B cell (primary cell): ENCODE results near the gene GNAI3. TPM values are rescaled to one million over a fixed set of nuclear protein-coding genes. Genes with fewer than 3 reads are reported as not detected.
A peak's percentile ranks its signal among the peaks of the same experiment; 100 is the strongest.

Experiments used
- ATAC-seq: fragments of 200-7000 bp; cut with Tn5 transposase; one replicate; pipeline ENCODE4 v1.10.0; 2021; ENCODE audit warnings: low read depth, mild to moderate bottlenecking, moderate number of reproducible peaks, moderate library complexity
- CTCF ChIA-PET: fragments of 350-600 bp; sonication (Branson Sonifier 250); formaldehyde crosslinking; loops from one replicate; lab custom pipeline; 2021; ENCODE audit warnings: antibody characterized with exemption, inconsistent platforms; lab: Charles Lee
- POLR2A ChIA-PET: fragments of 350-600 bp; sonication (Branson Sonifier 250); formaldehyde crosslinking; loops from one replicate; lab custom pipeline; 2021; ENCODE audit warnings: antibody characterized with exemption; lab: Charles Lee
- DNase-seq: peaks from one replicate; pipeline ENCODE4 v3.0.0; 2013
- H2AFZ ChIP-seq: 2 replicates; pipeline ENCODE4 v1.6.1; 2012; ENCODE audit warnings: mild to moderate bottlenecking, low read depth, low read length; ENCODE audit not compliant: insufficient read depth, poor library complexity, severe bottlenecking
- H3K27ac ChIP-seq, 2 donors: 1 replicate in 1 of 2; 2 replicates in 1 of 2; pipeline ENCODE4 v1.5.1; 2012 to 2013; ENCODE audit warnings: low read length in 2 of 2, mild to moderate bottlenecking in 2 of 2, moderate library complexity in 1 of 2
- H3K27me3 ChIP-seq, 4 experiments: fragments of 200-600 bp in 1 of 4; sonication (generic) in 1 of 4; replicated peaks in 1 of 4; 1 replicate in 2 of 4; 2 replicates in 2 of 4; pipeline versions ENCODE4 v1.6.1 to v1.7.0; 2013 to 2016; ENCODE audit warnings: low read length in 3 of 4, mild to moderate bottlenecking in 2 of 4, mixed read lengths in 1 of 4, moderate library complexity in 1 of 4; ENCODE audit not compliant: insufficient read depth in 4 of 4, control insufficient read depth in 3 of 4; ENCODE audit errors: control extremely low read depth in 1 of 4
- H3K36me3 ChIP-seq, 2 experiments: replicated peaks in 1 of 2; 1 replicate in 1 of 2; 2 replicates in 1 of 2; pipeline versions ENCODE4 v1.6.1 to v1.7.1; 2013; ENCODE audit warnings: low read length in 1 of 2; ENCODE audit not compliant: insufficient read depth in 2 of 2, control insufficient read depth in 1 of 2; ENCODE audit errors: control extremely low read depth in 1 of 2, extremely low read depth in 1 of 2
- H3K4me1 ChIP-seq, 2 donors: fragments of 200-600 bp in 1 of 2; sonication (generic) in 1 of 2; 1 replicate in 1 of 2; 2 replicates in 1 of 2; pipeline versions ENCODE4 v1.5.1 to v1.6.1; 2013 to 2017; ENCODE audit warnings: low read length in 2 of 2; ENCODE audit not compliant: control insufficient read depth in 2 of 2, insufficient read depth in 2 of 2
- H3K4me2 ChIP-seq: replicated peaks from 2 replicates; pipeline ENCODE3; 2012; ENCODE audit warnings: mild to moderate bottlenecking, low read depth, low read length; ENCODE audit not compliant: poor library complexity, severe bottlenecking
- H3K4me3 ChIP-seq, 5 experiments: fragments of 200-600 bp in 1 of 5; sonication (generic) in 1 of 5; 1 replicate in 3 of 5; 2 replicates in 2 of 5; pipeline versions ENCODE4 v1.5.1 to v1.7.0; 2011 to 2016; ENCODE audit warnings: low read length in 4 of 5, mild to moderate bottlenecking in 4 of 5, low read depth in 2 of 5, control low read depth in 1 of 5, moderate library complexity in 1 of 5; ENCODE audit not compliant: insufficient read depth in 1 of 5; ENCODE audit errors: control extremely low read depth in 1 of 5, extremely low read depth in 1 of 5
- H3K79me2 ChIP-seq: fragments of 200-600 bp; sonication (generic); one replicate; pipeline ENCODE4 v1.6.0; 2016; ENCODE audit warnings: low read length; ENCODE audit not compliant: control insufficient read depth, insufficient read depth
- H3K9ac ChIP-seq: fragments of 200-600 bp; sonication (generic); 2 replicates; pipeline ENCODE4 v1.6.1; 2017; ENCODE audit warnings: mild to moderate bottlenecking, low read length, moderate library complexity
- H3K9me3 ChIP-seq, 3 donors: one replicate each; pipeline versions ENCODE4 v1.6.1 to v1.7.1; 2013; ENCODE audit warnings: low read length in 2 of 3; ENCODE audit not compliant: control insufficient read depth in 2 of 3, insufficient read depth in 1 of 3; ENCODE audit errors: control extremely low read depth in 1 of 3
- H4K20me1 ChIP-seq: 2 replicates; pipeline ENCODE4 v1.6.0; 2012; ENCODE audit warnings: mild to moderate bottlenecking, low read length; ENCODE audit not compliant: insufficient read depth, control insufficient read depth, poor library complexity, severe bottlenecking
- H3K27ac Mint-ChIP-seq: one replicate; pipeline ENCODE4 v1.8.0; 2021; ENCODE audit warnings: mixed read lengths
- H3K27me3 Mint-ChIP-seq: one replicate; pipeline ENCODE4 v1.8.0; 2021; ENCODE audit warnings: mixed read lengths
- H3K4me1 Mint-ChIP-seq: one replicate; pipeline ENCODE4 v1.8.0; 2021; ENCODE audit warnings: mixed read lengths
- H3K4me3 Mint-ChIP-seq: one replicate; pipeline ENCODE4 v1.8.0; 2021; ENCODE audit warnings: mixed read lengths
- H3K9me3 Mint-ChIP-seq: one replicate; pipeline ENCODE4 v1.8.0; 2022; ENCODE audit warnings: mixed read lengths; ENCODE audit not compliant: insufficient read depth
- EZH2 ChIP-seq: IDR thresholded peaks from 2 replicates; pipeline ENCODE4 v1.6.1; 2012; ENCODE audit warnings: borderline replicate concordance, low read depth, mild to moderate bottlenecking, moderate library complexity, low read length; ENCODE audit not compliant: insufficient read depth, poor library complexity, severe bottlenecking
- WGBS: methylation state at CpG from one replicate; pipeline ENCODE4 v1.1.5; 2013; ENCODE audit warnings: missing lambda C conversion rate; ENCODE audit not compliant: insufficient coverage; 5-methylcytosine and 5-hydroxymethylcytosine counted together
- intact Hi-C: fragments of 100-400 bp; cut with micrococcal nuclease; formaldehyde crosslinking; loops from one replicate; pipeline ENCODE4 v1.10.0; 2022
- polyA plus RNA-seq: library from polyadenylated mRNA; depleted of rRNA; stranded (reverse); fragments of >200 nt; gene quantifications from 2 replicates; pipeline ENCODE4 v1.2.3, GENCODE V29; 2012
- total RNA-seq, 2 donors: library from RNA; stranded (reverse); fragments of 120-200 nt in 1 of 2; gene quantifications; 1 replicate in 1 of 2; 2 replicates in 1 of 2; pipeline versions ENCODE4 v1.2.3 to v1.2.4, GENCODE V29; 2013 to 2022
- TF ChIP-seq, protein P1 (sequence below): fragments of 200-600 bp; IDR thresholded peaks from one replicate; pipeline ENCODE4 v1.8.0; 2022; ENCODE audit warnings: antibody characterized with exemption, mild to moderate bottlenecking

Gene GNAI3
- total and polyA plus RNA-seq, 2 donors (not counting 1 experiment from before 2014, with no cell fraction given) = 1.6 to 8.5 TPM

DNA sequence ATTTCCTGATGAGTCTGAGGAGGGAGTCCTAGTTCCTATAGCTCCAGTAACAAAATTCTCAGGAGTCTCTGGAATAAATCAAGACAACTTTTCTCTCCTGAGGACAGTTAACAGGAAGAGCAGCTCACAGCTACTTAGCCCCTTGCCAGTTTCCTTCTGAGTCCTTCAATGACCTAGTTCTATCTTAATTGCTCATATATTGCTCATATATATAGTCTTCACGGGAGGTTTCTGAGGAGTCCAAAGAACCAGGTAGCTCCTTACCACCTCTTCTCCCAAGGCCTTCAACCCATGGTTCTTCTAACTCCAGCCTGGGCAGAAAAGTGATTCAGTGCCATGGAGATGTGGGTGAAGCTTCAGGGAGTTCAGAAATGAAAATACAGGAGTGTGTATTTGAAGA, 43.4 kb upstream of the GNAI3 start:
- Histone ChIP-seq H3K36me3 (peaks cover 0 to 12% of the 10 kb centered on the region in 2 experiments), H3K4me3 (no peak overlapping the region), H3K27ac (no peak overlapping the region), H3K4me2 (no peak overlapping the region), H3K9me3 (no peaks in the 10 kb centered on the region), H3K27me3 (peaks cover 0 to 4% (median under 1%) of the 10 kb centered on the region in 4 experiments), H3K4me1 (peaks cover 20 to 24% of the 10 kb centered on the region in 2 donors), H2AFZ (no peak overlapping the region), H3K79me2 (no peaks in the 10 kb centered on the region), H3K9ac (no peak overlapping the region), H4K20me1 (peaks cover 11% of the 10 kb centered on the region)
- Mint-ChIP-seq H3K9me3 (no peaks in the 10 kb centered on the region), H3K27me3 (peaks cover 16% of the 10 kb centered on the region), H3K4me1 (peaks cover 39% of the 10 kb centered on the region), H3K4me3 (no peak overlapping the region), H3K27ac (no peak overlapping the region)
- CTCF ChIA-PET = interaction anchor here (6.2 to 37.9 kb wide), 2 partner anchors 13 to 27 kb away, joined by 61 to 926 read pairs; partner anchors contain the start of genes CYB561D1 and GPR61
- DNase-seq = no peak
- no peak for TF ChIP-seq EZH2
- TF ChIP-seq, protein P1, sequence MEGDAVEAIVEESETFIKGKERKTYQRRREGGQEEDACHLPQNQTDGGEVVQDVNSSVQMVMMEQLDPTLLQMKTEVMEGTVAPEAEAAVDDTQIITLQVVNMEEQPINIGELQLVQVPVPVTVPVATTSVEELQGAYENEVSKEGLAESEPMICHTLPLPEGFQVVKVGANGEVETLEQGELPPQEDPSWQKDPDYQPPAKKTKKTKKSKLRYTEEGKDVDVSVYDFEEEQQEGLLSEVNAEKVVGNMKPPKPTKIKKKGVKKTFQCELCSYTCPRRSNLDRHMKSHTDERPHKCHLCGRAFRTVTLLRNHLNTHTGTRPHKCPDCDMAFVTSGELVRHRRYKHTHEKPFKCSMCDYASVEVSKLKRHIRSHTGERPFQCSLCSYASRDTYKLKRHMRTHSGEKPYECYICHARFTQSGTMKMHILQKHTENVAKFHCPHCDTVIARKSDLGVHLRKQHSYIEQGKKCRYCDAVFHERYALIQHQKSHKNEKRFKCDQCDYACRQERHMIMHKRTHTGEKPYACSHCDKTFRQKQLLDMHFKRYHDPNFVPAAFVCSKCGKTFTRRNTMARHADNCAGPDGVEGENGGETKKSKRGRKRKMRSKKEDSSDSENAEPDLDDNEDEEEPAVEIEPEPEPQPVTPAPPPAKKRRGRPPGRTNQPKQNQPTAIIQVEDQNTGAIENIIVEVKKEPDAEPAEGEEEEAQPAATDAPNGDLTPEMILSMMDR = no peak
- intact Hi-C loops = no loop called here
- no CpG with 5 or more reads among the region's 1 CpG for WGBS
- ATAC-seq = no peak
- POLR2A ChIA-PET = no interaction called here

DNA sequence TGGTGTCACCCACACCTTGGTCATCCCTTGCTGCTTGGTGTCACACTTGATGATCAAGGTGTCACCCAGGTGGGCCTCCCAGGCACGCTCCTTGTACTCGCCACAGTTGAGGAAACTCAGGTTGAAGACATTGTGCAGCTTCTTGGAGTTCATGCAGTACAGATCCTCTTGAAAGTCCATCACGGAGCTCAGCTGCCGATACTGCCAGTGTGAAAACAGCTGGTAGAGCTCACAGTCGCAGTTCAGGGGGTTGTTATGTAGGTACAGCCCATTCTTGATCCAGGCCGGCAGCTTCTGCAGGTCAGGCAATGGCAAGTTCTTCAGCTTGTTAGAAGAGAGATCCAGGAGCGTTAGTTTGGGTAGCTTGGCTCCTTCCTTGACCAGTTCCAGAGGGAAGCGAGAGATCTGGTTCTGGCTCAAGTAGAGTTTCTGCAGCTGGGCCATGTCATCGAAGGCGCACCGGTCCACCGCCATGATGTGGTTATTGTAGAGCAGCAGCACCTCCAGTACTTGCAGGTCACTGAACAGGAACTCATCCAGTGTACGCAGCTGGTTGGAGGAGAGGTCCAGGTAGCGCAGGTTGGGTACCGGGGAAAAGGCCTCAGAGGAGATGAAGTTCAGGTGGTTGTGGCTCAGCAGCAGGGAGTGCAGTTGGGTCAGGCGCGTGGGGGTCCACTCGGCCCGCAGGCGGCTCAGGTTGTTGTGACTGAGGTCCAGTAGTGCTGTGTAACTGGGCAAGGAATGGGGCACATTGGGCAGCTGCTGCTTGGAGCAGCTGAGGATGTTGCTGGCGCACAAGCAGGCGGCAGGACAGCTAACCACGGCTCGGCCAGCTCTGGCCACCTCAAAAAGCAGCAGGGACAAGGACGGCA, 40.2 kb upstream of the GNAI3 start:
- peaks cover 0 to 9% (median 5%) of the 10 kb centered on the region in 4 experiments for H3K27me3 ChIP-seq
- H3K4me3 ChIP-seq = no peak overlapping the region
- DNase-seq = no peak
- H3K36me3 ChIP-seq = no peaks in the 10 kb centered on the region
- H3K9me3 ChIP-seq = no peaks in the 10 kb centered on the region
- ChIA-PET POLR2A (no interaction called here), CTCF (interaction anchor here (1.1 to 37.9 kb wide), 4 partner anchors 14 to 132 kb away, joined by 3 to 926 read pairs (median 8); partner anchors contain the start of genes CYB561D1 and GPR61)
- H3K27ac Mint-ChIP-seq = peak overlapping the region; percentile 15
- no peaks in the 10 kb centered on the region for H4K20me1 ChIP-seq
- peaks cover 11 to 15% of the 10 kb centered on the region in 2 donors for H3K4me1 ChIP-seq
- H3K4me3 Mint-ChIP-seq = peak overlapping the region; percentile 87
- no peak overlapping the region for H3K9ac ChIP-seq
- intact Hi-C loops = no loop called here
- H3K4me2 ChIP-seq = peak overlapping the region; percentile 87
- H3K27me3 Mint-ChIP-seq = peaks cover 36% of the 10 kb centered on the region
- H3K27ac ChIP-seq = no peak overlapping the region
- H3K9me3 Mint-ChIP-seq = no peaks in the 10 kb centered on the region
- no peak for ATAC-seq
- 96% methylated on average over 23 of the region's 25 CpGs for WGBS
- TF ChIP-seq EZH2 = no peak
- TF ChIP-seq, protein P1 = no peak
- H3K79me2 ChIP-seq = no peaks in the 10 kb centered on the region
- peaks cover 21% of the 10 kb centered on the region for H3K4me1 Mint-ChIP-seq
- no peak overlapping the region for H2AFZ ChIP-seq
